ENCODE data around the gene LHFPL3. TPM values are rescaled to one million over a fixed set of nuclear protein-coding genes. Genes with fewer than 3 reads are reported as not detected.
"Not testable (repeated sequence)": the region's sequence is repeated elsewhere in the genome, so short reads cannot be mapped to it uniquely, and the experiment has no call there.

Gene LHFPL3
- polyA plus RNA-seq, 10 donors, result 0.08 to 0.13 TPM; not detected in 8

DNA sequence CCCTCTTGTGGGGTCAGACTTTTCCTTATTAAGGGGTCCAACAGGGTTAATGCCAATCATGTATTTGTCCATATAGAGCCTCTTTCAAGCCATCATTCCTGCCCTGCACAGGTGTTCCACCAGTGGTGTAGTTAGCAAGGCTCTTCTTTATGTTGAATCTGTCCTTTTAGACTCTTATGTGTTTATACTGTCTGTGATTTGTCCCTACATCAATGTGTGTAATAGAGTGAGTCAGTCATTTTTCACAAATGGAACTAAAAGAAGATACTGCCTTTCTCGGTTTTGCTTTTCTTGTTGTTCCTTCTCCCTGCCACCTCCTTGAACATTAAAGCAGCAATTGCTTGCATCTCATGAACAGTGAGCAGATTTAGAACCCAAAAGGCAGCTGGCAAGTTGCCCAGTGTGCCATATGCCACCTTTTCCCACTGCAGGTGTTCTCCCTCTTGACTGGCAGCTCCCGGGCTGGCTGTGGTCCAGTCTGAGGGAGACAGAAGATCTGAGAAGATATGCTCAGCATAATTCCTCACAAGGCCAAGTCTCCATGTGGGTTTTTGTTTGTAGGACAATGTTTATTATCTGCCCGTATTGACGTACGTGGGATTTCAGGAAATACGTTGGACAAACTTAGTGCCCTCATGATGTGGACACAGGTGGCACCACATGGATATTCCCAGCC, 154.1 kb downstream of the LHFPL3 start:
- DNase-seq, result peak in 1 of 3 donors; percentile 0

- no peak for DNase-seq
Observed at GRCh38 chr7:104486931-104487330, 158.5 kb downstream of the LHFPL3 start.

- no peak for DNase-seq
Observed at GRCh38 chr7:104487642-104488041, 159.2 kb downstream of the LHFPL3 start.

GRCh38 chr7:104497379-104497967, 169.1 kb downstream of the LHFPL3 start:
- no peak for DNase-seq

DNA sequence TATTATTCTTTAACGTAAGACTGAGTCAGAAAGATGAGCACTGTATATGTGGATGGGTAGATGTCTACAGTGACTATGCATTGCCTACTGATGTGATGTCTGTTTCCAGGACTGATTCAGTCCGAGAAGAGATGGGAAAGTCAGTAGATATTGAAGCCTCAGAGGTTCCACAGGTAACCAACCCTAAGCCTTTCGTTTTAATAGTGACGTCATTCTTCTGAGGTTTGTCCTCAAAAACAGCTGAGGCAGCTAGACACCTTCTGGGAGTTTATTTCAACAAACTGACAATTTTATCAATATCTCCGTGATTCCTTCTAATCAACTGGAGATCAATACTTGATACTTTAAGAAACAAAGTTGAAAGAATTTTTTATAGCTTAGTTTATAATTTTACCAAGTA, 171.6 kb downstream of the LHFPL3 start:
- DNase-seq, result no peak

DNA sequence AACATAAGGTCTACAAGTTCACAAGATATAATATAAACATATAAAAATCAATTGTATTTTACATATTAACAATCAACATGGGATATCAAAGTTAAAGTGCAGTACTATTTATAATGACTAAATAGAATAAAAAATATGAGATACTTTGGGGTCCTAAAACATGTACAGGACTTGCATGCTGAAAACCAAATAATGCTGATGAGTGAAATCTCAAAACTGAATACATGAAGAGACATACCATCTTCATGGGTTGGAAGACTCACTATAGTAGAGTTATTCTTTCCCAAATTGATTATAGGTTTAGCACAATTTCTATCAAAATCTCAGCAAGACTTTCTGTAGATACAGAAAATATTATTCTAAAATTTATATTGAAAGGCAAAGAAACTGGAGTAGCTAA, 181.5 kb downstream of the LHFPL3 start:
- DNase-seq, result no peak

- no peak for DNase-seq
Observed at GRCh38 chr7:104524853-104525252, 196.4 kb downstream of the LHFPL3 start.

- DNase-seq, result no peak
Observed at GRCh38 chr7:104528142-104528541, 199.7 kb downstream of the LHFPL3 start.

DNA sequence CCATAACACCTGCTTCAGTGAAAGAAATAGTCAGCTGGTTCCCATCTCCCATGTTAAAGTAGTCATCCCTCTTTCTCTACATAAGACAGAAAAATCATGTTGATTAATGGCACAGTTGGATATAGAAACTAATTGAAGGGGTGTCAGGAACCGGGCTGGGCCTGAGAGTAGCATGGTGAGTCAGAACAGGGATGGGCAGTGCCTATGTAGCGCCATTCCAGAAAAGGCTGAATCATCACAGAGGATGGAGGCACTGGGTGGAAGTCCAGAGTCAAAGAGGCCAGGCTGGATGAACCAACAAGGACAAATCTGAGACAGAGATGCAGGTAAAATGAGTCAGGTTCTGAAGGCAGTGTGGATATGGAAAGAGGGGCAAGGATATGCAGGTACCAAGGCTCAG, 201.2 kb downstream of the LHFPL3 start:
- DNase-seq, result no peak

- DNase-seq, result no peak
Observed at GRCh38 chr7:104530251-104530650, 201.8 kb downstream of the LHFPL3 start.

GRCh38 chr7:104534149-104534548, 205.7 kb downstream of the LHFPL3 start:
- DNase-seq, result no peak

GRCh38 chr7:104535841-104536240, 207.4 kb downstream of the LHFPL3 start:
- no peak for DNase-seq

GRCh38 chr7:104536956-104537355, 208.6 kb downstream of the LHFPL3 start:
- no peak for DNase-seq

- DNase-seq, result no peak
Observed at GRCh38 chr7:104538152-104538551, 209.7 kb downstream of the LHFPL3 start.

- no peak for DNase-seq
Observed at GRCh38 chr7:104541897-104542296, 213.5 kb downstream of the LHFPL3 start.

DNA sequence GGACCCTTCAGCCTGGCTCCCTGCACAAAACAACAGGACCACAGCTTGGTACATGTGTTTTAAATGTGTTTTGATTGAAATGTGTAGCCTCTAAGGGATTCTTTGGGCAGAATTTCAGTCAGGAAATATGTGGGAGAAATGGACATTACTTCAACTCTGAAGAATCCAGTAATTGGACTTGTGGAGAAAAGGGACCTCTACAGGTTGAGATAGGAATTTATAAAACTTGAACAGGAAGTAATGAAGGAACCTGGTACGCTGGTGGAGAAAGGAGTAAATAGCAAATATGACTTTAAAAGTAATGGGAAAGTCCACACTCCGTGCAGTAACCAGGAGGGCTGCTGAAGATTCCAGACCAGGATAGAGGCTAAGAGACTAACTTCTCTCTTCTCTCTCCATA, 220.5 kb downstream of the LHFPL3 start:
- no peak for DNase-seq

DNA sequence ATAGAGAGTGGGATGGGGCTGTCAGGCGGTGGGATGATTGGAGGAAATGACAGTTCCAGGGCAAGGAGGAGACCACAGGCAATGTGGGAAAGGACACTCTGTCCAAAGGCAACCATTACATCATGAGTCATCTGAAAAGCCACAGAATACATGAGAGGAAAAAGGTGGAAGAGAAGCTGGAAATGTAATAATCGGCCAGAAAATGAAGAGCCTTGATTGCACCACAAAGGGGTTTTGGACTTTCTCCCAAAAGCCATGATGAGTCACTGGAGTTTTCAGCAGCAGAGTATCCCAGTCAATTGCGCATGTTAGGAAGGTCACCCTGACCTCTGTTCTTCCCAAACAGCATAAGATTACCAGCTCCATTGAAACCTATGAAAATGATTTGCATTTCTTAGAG, 222.0 kb downstream of the LHFPL3 start:
- no peak for DNase-seq

GRCh38 chr7:104551226-104551625, 222.8 kb downstream of the LHFPL3 start:
- no peak for DNase-seq

GRCh38 chr7:104552102-104552501, 223.7 kb downstream of the LHFPL3 start:
- DNase-seq, result peak; percentile 6 to 26 (median 10)

GRCh38 chr7:104553074-104553473, 224.7 kb downstream of the LHFPL3 start:
- DNase-seq, result no peak

DNA sequence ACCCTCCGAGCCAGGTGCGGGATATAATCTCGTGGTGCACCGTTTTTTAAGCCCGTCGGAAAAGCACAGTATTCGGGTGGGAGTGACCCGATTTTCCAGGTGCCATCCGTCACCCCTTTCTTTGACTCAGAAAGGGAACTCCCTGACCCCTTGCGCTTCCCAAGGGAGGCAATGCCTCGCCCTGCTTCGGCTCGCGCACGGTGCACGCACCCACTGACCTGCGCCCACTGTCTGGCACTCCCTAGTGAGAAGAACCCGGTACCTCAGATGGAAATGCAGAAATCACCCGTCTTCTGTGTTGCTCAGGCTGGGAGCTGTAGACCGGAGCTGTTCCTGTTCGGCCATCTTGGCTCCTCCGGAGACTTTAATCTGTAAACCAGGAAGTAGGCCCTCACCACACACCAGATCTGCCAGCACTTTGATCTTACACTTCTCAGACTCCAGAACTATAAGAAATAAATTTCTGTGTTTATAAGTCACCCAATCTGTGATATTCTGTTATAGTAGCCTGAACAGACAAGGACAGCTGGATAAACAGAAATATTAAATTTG, 235.0 kb downstream of the LHFPL3 start:
- not testable (repeated sequence) for DNase-seq

DNA sequence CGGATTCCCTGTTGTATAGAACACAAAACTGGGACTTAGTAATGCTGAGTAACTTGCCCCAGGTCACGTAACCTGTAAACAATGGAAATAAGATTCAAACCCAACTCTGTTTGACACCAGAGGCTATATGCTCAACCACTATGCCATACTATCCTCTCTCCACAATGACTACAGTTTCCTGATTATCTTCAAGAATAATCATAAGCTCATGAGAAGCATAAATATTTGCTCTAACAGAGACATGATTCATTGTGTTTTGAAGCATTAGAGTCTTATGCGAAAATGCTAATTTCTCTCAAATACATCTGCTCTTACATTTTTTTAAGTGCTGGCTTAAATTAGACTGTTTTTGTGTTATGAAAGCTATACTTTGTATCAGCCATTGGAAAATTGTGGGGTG, 241.3 kb downstream of the LHFPL3 start:
- DNase-seq, result no peak

GRCh38 chr7:104572554-104572953, 244.2 kb downstream of the LHFPL3 start:
- DNase-seq, result no peak

GRCh38 chr7:104584620-104585019, 256.2 kb downstream of the LHFPL3 start:
- no peak for DNase-seq
